GM21528 (cell line): Measurements from ENCODE around the gene UBXN1.

ENCODE experiments used
- ATAC-seq: cut with Tn5 transposase; IDR thresholded peaks from one replicate; pipeline ENCODE4 v1.9.1; 2021; ENCODE audit warnings: mild to moderate bottlenecking, moderate library complexity; ENCODE audit not compliant: unreplicated experiment, low FRiP score

UBXN1 gene, protein sequence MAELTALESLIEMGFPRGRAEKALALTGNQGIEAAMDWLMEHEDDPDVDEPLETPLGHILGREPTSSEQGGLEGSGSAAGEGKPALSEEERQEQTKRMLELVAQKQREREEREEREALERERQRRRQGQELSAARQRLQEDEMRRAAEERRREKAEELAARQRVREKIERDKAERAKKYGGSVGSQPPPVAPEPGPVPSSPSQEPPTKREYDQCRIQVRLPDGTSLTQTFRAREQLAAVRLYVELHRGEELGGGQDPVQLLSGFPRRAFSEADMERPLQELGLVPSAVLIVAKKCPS

DNA sequence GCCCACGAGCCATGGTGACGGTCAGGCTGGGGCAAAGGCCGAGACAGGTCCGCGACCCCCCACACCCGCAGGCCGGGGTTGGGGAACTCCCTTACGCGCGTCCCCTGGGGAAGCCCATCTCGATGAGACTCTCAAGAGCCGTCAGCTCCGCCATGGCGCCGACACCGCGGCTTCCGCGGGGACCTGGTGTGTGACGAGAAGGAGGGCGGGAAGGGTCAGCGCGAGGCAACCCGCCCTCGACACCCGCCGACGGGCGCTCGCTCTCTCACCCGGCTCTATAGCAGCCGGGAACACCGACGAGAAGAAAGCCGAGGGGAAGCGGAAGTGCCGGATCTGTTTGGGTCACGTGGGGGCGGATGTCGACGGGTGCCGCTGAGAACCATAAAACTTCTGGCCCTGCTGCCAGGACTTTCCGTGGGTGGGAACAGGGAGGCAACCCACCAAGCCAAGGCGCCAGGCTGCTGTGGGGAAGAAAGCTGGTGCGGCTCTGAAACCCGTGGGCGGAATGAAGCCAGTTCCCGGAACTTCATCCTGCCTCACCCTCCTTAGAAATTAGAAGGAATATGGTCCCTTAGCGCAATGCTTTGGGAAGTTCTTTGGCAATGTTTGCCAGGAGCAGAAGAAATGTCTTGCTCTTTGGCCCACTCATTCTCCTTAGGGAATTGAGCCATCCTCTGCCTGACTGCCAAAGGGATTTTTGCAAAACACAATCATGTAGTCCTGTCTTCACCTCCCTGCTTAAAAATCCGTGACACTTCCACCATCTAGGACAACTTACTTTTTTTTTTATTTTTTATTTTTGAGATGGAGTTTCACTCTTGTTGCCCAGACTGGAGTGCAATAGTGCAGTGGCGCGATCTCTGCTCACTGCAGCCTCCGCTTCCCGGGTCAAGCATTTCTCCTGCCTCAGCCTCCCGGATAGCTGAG is at the start of gene UBXN1:
Gene UBXN1, minus strand, starts transcription at position 304 of the 927 bp plus-strand sequence. Its CDS starts 150 bp downstream, at position 154.
- no peak for ATAC-seq

DNA sequence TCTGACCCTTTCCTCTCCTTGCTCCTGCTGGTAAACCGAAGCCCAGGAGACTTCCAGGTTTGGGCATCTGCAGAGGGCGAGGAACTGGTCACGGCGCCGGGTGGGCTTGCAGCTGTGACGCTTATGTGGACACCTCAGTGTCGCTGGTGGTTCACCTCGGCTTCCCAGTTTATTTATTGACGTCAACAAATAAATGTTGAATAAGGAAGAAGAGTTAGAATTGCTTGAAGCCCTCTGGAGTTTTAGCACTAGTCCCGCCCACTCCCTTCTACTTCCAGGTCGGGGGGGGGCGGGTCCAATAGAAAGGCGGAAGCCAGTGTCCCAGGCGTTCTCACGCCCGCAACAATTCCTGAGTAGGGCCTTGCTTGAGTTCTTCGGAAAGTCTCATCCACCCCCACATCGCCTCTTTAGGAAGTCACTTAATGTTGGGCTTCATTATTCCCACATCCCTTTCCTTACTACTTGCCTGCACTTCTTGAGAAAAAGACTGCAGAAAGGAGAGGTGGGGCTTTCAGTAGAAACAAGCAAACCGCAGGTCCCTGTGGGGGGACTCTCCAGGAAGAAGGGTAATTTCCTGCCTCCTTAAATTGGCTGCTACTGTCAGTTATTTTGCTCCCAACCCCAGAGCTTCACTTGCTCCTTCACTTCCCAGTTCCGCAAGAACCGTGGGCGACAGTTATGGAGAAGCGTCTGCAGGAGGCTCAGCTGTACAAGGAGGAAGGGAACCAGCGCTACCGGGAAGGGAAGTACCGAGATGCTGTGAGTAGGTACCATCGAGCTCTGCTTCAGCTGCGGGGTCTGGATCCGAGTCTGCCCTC is 49.5 kb upstream of the UBXN1 start, which contains the start of gene TTC9C:
Gene TTC9C, plus strand, starts transcription at position 316 of the 818 bp plus-strand sequence. Its CDS starts 363 bp downstream, at position 679.
- peak; percentile 26 for ATAC-seq

DNA sequence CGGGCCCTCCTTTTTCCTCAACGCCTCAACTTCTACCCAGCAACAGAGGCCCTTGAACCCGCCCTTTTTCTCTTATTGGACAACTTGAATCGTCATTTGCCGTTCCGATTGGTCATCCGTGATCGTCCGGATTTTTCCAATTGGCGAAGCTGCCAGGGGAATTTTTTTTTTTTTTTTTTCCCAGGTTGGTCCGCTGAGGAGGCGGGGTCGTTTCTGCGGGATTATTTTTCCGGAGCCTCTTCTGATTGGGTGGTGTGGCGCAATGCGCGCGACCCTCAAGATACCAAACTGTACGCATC is 48.9 kb upstream of the UBXN1 start:
- ATAC-seq: peak; percentile 58

DNA sequence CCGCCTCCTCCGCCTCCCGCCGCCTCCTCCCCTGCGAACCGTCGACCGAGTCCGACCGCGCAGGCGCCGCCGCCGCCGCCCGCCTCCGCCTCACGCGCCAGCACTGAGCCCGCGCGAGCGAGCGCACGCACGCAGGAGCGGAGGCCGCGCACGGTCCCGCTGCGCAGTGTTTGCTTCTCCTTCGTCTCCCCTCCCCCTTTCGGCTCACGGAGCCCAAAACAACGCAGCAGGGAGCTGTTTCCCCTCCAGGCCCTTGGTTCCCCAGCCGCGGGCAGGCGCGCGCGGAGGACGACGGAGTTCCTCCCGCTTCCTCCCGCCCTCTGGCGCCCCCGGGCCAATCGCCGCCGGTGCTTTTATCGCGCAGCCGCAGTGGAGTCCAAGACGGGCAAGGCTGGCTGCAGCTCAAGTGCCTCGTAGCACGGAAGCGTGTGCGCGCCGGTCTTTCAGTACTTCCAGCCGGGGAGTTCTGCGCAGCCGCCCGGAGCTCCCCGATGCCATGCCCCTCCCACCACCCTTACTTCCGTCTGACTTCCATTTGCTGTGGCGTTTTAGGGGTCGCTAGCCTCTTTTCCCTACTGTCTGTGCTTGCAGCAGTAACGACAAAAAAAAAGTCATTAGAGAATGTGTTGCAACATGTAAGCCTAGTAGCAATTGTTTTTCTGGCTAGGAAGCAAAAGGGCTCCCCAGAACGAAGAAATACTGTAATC is 48.4 kb upstream of the UBXN1 start, which contains the start of gene HNRNPUL2:
Gene HNRNPUL2, minus strand, starts transcription at position 293 of the 707 bp plus-strand sequence. CDS start 301 bp downstream, outside the sequence.
- ATAC-seq: peak; percentile 63

DNA sequence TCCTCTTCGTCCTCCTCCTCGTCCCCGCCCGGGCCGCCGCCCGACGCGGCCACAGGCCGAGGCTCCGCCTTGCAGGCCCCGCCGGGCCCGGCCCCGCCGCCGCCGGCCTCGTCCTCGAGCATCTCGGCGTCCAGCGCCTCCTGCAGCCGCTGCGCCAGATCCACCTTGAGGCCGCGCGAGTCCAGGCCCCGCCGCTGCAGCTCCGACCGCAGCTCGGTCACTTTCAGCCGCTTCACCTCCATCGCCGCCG is 48.0 kb upstream of the UBXN1 start:
- peak; percentile 4 for ATAC-seq

DNA sequence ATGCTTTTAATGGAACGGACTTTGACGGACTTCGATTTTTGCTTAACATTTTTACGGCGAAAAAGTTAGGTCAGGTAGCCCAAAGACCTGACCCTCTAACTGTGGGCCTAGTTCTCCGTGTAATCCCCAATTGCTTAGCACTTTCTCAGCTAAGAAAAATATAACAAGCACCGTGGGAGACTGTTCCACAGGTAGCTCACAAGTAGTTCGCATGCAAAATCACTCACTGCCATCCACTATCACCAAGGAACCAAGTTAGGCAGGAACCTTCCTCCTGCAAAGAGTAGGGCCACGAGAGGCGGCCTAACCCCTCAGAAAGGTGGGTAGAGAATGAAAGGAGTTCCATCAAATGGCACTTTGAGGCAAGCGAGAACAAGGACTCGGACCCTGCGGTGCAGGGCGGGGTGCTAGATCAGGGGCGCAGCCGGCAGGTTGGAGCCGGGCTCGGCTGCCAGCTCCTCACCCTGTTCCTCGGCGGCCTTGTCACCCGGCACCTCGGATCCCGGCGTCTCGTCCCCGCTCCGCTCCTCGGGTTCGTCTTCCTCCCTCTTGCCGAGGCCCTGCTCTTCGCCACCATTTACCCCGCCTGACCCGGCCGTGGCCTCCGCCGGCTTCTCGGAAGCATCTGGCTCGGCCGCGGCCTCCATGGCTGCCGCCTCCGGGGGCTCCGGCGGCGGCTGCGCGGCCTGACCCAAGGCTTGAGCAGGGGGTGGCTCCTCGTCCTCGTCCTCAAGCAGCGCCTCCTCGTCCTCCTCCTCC is 47.5 kb upstream of the UBXN1 start:
- ATAC-seq: peak; percentile 1

DNA sequence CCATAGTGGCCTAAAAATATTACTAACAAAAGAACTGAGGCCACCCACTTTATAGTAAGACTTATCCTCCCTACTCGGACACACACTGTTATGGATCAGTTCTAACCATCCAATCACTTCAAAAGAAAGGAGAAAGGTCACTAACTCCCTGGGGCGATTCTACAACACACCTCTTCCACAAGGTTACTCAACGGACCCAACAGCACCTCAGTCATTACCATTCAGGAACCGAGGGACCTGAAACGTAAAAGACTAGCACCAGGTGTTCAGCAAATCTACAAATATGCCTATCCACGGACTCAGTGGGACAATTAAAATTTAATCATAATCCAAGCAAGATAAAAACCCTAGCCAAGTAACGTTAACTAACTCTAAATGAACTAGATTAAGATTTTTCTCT is 46.8 kb upstream of the UBXN1 start:
- ATAC-seq: no peak

DNA sequence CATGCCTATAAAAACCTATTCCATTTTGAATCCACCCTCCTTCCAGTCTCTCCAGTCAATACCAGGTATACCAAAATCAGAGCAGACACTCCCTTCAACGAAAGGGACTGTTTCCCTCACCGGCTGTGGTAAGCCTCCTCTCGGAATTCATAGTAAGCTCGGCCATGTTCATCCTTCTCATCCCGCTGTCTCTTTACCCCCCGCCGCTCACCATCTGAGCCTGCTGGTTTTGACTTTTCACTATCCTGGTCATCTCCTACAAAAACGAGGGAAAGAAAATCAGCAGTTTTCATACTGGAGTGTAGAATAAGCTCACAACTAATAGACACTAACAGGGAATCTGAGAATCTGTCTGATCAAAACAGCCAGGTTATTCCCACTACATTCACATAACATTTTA is 45.3 kb upstream of the UBXN1 start:
- no peak for ATAC-seq

DNA sequence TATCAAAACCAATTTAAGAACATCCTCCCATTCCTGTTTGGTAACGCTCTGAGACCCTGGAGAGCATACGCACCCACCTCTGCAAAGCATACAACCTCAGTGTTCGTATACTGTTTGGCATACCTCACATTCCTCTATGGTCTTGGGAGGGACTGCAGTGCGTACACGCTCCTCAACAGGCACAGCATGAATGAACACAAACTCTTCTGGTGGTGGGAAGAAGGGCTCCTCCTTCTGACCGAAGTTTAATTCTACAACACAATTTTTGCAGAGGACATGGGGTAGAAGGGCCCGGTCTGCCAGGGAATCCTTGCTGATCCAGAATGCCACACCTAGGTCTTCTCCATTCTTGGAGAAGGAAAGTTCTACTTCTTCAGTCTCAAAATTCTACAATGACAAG is 43.1 kb upstream of the UBXN1 start:
- ATAC-seq: no peak

DNA sequence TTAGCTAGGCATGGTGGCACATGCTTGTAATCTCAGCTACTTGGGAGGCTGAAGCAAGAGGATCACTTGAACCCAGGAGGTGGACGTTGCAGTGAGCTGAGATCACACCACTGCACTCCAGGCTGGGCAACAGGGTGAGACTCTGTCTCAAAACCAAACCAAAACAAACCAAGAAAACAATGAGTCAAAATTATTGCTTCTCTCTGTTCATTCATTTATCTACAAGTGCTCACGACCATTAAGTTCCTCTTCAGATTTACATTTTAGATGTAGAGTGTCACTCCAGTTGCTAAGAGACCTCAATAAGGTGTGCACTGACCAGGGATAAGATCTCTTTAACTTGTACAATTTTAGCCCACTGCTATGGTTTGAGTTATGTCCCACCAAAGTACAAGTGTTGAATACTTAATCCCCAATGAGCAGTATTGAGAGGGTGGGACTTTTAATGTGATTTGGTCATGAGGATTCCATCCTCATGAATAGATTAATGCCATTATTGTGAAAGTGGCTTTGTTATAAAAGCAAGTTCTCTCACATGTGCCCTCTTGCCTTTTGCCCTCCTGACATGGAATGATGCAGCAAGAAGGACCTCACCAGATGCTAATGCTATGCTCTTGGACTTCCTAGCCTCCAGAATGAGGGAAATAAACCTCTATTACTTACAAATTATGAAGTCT is 40.6 kb upstream of the UBXN1 start:
- no peak for ATAC-seq

DNA sequence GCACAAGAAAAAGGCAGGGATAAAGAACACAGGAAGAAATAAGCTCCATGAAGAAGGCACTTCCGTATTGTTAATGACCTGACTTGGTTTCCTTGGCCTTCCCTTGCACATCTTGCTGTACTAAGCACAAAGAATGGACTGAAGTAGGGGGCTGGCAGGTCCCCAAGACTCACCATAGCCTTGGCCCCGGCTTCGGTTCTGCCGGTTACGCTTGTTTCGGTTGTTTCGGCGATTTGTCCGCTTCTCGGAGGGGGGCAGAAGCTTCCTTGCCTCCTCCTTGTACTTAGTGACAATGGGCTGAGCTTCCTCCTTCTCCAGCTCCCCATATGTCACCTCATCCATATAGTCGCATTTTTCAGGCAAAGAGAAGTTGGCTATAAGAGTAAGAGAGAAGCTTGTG is 37.9 kb upstream of the UBXN1 start:
- no peak for ATAC-seq

DNA sequence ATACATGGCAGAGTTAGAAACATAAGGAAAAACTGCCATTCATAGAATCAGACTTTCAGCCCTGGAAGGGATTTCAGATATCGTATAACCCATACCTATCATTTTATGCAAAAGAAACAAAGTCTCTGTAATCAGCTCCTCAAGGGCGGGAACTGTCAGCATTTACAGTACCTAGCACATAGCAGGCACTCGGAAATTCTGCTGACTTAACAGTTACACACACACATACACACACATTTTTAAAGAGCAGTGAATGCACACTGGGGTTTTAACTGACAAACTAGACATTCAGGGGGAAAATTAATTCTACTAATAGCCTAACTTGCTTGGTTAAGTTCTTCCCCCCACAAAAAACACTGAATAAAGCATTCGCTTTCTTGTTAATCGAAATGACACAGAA is 37.3 kb upstream of the UBXN1 start:
- no peak for ATAC-seq

DNA sequence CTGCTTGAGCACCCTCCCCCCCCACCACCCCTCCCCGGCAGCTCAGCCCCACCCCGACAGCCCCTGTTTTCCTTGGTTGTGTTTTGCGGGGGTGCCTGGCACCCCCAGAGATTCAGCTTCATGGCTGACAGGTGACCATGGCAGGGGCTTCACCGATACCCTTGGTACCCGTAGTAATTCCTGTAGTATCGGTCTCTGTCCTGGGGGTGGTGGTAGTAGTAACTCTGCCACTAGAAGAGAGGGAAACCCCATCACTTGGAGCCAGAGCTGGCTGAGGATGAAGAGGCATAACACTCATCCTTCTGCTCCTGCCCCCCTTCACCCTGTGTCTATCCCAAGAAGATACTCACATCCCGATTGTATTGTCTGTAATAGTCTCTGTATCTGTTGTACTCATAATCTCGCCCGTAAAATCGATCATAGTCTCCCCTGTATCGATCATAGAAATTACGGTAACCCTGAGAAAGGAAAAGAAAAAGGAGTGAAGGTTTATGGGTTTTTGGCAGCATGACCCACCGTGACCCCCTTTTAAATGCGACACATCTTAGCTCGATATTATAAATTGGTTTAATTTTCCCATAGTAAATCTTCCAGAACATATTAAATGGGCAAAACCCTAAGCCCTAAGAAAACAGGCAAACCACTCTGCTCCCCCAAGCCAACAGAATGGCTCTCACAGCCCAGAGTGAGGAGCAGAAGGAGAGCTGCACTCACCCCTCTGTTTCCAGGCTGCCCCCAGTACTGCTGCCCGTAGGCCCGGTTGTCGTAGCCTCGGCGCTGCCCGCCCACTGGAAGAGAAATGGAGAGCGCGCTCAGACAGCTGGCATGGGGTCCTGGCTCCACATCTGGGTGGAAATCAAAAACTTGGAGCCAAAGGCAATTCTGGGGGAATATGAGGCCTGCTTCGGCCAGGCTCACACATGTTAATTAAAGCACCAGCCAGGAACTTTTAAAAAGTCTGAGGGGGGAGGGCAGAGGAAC is 36.6 kb upstream of the UBXN1 start:
- ATAC-seq: no peak

DNA sequence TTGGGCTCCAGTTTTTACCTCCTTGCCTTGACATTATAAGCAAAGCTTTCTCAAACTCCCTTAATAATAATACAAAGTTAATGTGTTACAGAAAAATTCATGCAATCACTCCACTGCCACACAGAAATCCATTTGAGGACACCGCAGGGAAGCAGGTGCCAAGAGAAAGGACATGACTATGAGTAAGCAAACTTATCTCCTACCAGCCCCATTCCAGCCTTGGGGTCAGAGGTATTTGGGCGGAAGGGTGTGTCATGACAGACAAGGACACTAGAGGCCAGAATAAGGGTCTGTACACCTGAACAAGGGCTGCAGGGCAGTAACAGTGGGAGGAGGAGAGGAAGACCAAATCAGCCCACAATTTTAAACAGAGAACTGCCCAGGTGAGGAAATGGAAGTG is 34.5 kb upstream of the UBXN1 start:
- no peak for ATAC-seq

DNA sequence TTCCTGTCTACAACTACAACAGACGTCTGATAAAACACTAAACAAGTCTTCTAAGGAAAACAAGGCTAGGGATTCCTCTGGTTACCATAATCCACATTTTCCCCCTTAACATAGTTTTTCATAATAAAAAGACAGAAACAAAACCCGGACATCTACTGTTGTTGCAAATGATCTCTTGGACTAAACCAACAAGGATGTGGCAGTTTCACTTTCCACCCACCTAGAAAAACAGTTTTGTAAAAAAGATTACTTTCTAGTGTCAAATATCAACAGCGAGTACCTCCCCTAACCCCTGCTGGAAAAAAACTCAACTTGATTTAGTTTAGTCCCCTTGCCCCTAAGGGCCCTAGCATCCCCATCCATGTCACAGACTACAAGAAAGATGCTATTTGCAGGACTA is 34.0 kb upstream of the UBXN1 start:
- no peak for ATAC-seq

DNA sequence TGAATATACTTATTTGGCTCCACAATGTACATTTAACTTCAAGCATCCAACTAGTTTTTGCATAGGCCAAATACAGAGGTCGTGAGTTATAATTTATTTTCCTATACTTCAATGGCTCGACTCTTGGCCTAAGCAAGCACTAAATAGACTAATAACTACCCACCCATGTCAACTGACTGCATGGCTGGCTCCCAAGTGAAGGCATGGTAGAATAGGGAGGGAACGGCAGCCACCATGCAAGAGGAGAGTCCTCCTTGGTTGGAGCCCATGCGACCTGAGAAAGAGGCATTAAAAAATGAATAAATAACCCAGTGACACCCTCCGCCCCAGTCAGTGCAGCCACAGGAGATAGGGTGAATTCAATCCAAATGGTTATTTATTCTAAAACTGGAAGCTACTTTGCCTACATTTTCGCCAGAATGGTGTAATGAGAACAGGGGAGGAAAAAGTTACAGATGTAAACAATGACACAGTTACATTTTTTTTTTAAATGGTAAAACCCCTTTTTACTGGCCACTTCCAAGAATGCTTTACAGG is 33.5 kb upstream of the UBXN1 start:
- no peak for ATAC-seq

DNA sequence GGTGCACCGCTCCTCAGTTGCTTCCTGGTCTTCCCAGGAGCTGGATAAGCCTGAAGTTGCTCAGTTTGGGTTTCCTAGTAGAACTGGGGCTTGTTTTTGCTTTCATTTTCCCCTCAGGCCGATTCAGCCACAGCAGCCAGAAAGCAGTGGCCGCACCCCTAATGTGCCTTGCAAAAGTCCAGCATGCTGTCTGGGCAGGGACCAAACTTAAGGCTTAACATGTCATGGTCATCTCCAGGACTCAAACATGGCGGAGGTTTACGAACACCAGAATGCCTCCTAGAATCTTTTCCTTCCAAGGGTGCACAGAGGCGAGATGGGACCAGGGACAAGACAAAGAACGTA is 31.1 kb upstream of the UBXN1 start:
- ATAC-seq: peak; percentile 9
